H1 (cell line): Measurements from ENCODE around the gene GREM2. TPM values are rescaled to one million over a fixed set of nuclear protein-coding genes. Genes with fewer than 3 reads are reported as not detected.

ENCODE experiments used
- CTCF ChIA-PET: fragments of 300-600 bp; sonication (Branson Sonifier 250); formaldehyde crosslinking; loops from one replicate; lab custom pipeline; 2021; ENCODE audit not compliant: partially characterized antibody; lab: Charles Lee
- POLR2A ChIA-PET: fragments of 300-600 bp; sonication (Branson Sonifier 250); formaldehyde crosslinking; loops from one replicate; lab custom pipeline; 2021; ENCODE audit warnings: inconsistent platforms; ENCODE audit not compliant: partially characterized antibody; lab: Charles Lee
- DNase-seq, 2 experiments: peaks; one replicate each; pipeline versions ENCODE4 v3.0.0 to v3.0.0-alpha.2; 2010 to 2022; ENCODE audit warnings: low spot score in 2 of 2, low read depth in 1 of 2, mixed read lengths in 1 of 2
- FAIRE-seq: peaks from 2 replicates; lab custom pipeline; 2011; peaks lifted over from hg19 to GRCh38; lab: Jason Lieb, UNC
- H2AFZ ChIP-seq: 2 replicates; pipeline ENCODE4 v1.8.1; 2012; ENCODE audit warnings: low read length, inconsistent platforms
- H2AK5ac ChIP-seq: 2 replicates; pipeline ENCODE4 v1.6.1; 2013; ENCODE audit warnings: low read depth, low read length
- H2BK120ac ChIP-seq: replicated peaks from 2 replicates; pipeline ENCODE3; 2013; ENCODE audit warnings: low read depth, low read length, inconsistent platforms
- H2BK12ac ChIP-seq: 2 replicates; pipeline ENCODE4 v1.6.1; 2013; ENCODE audit warnings: low read depth, low read length
- H2BK15ac ChIP-seq: 2 replicates; pipeline ENCODE4 v1.6.1; 2013; ENCODE audit warnings: low read length
- H2BK20ac ChIP-seq: 2 replicates; pipeline ENCODE4 v1.6.1; 2013; ENCODE audit warnings: low read length
- H2BK5ac ChIP-seq: 2 replicates; pipeline ENCODE4 v1.6.1; 2013; ENCODE audit warnings: low read depth, low read length
- H3K14ac ChIP-seq: 2 replicates; pipeline ENCODE4 v1.6.1; 2013; ENCODE audit warnings: inconsistent platforms; ENCODE audit not compliant: insufficient read length
- H3K18ac ChIP-seq: 2 replicates; pipeline ENCODE4 v1.6.1; 2013; ENCODE audit warnings: low read length; ENCODE audit errors: extremely low read depth
- H3K23ac ChIP-seq: 2 replicates; pipeline ENCODE4 v1.6.1; 2013; ENCODE audit warnings: inconsistent platforms; ENCODE audit not compliant: insufficient read length
- H3K23me2 ChIP-seq: 2 replicates; pipeline ENCODE4 v1.6.1; 2013; ENCODE audit warnings: low read depth, low read length
- H3K27ac ChIP-seq: 2 replicates; pipeline ENCODE4 v1.6.1; 2011; ENCODE audit warnings: low read depth, low read length, inconsistent platforms
- H3K27me3 ChIP-seq, 4 experiments: replicated peaks in 1 of 4; 1 replicate in 1 of 4; 2 replicates in 3 of 4; pipeline versions ENCODE4 v1.6.1 to v1.8.1; 2011 to 2013; ENCODE audit warnings: low read length in 3 of 4, mild to moderate bottlenecking in 3 of 4, inconsistent platforms in 2 of 4, mixed read lengths in 2 of 4, moderate library complexity in 1 of 4; ENCODE audit not compliant: control insufficient read depth in 3 of 4, insufficient read depth in 3 of 4; ENCODE audit errors: extremely low read depth in 1 of 4
- H3K36me3 ChIP-seq, 4 experiments: 2 replicates each; pipeline versions ENCODE4 v1.6.1 to v1.8.1; 2011 to 2013; ENCODE audit warnings: mild to moderate bottlenecking in 4 of 4, low read length in 3 of 4, moderate library complexity in 2 of 4, control low read depth in 1 of 4, inconsistent platforms in 1 of 4; ENCODE audit not compliant: insufficient read depth in 4 of 4, control insufficient read depth in 2 of 4
- H3K4ac ChIP-seq: replicated peaks from 2 replicates; pipeline ENCODE3; 2013; ENCODE audit warnings: low read length, low read depth, mixed read lengths, inconsistent platforms; ENCODE audit not compliant: insufficient read length
- H3K4me1 ChIP-seq, 4 experiments: replicated peaks in 1 of 4; 1 replicate in 1 of 4; 2 replicates in 3 of 4; pipeline versions ENCODE4 v1.6.1 to v1.8.1; 2011 to 2013; ENCODE audit warnings: low read length in 3 of 4, inconsistent platforms in 2 of 4, mixed read lengths in 1 of 4; ENCODE audit not compliant: insufficient read depth in 4 of 4, control insufficient read depth in 3 of 4
- H3K4me2 ChIP-seq, 2 experiments: 2 replicates each; pipeline versions ENCODE4 v1.6.1 to v1.8.1; 2011 to 2013; ENCODE audit warnings: low read depth in 2 of 2, low read length in 2 of 2, control low read depth in 1 of 2, inconsistent platforms in 1 of 2, mild to moderate bottlenecking in 1 of 2; ENCODE audit not compliant: insufficient read depth in 1 of 2
- H3K4me3 ChIP-seq, 4 experiments: fragments of 200-600, 300-600 bp in 1 of 4; sonication (generic), shearing (Covaris generic), sonication (Bioruptor Twin) in 1 of 4; 2 replicates each; pipeline versions ENCODE4 v1.5.1 to v1.8.1; 2011 to 2016; ENCODE audit warnings: low read length in 4 of 4, low read depth in 3 of 4, control low read depth in 2 of 4, inconsistent platforms in 2 of 4, mild to moderate bottlenecking in 2 of 4, mixed read lengths in 1 of 4, moderate library complexity in 1 of 4; ENCODE audit not compliant: insufficient read depth in 2 of 4; ENCODE audit errors: extremely low read depth in 1 of 4
- H3K56ac ChIP-seq: replicated peaks from 2 replicates; pipeline ENCODE3; 2013; ENCODE audit warnings: low read depth, mild to moderate bottlenecking, mixed read lengths, low read length, inconsistent platforms; ENCODE audit not compliant: insufficient read length
- H3K79me1 ChIP-seq: 2 replicates; pipeline ENCODE4 v1.6.1; 2013; ENCODE audit warnings: low read depth, low read length, control low read depth
- H3K79me2 ChIP-seq, 2 experiments: 2 replicates each; pipeline versions ENCODE4 v1.6.1 to v1.8.1; 2012 to 2013; ENCODE audit warnings: low read length in 2 of 2, mild to moderate bottlenecking in 2 of 2, inconsistent platforms in 1 of 2; ENCODE audit not compliant: insufficient read depth in 2 of 2, control insufficient read depth in 1 of 2
- H3K9ac ChIP-seq, 4 experiments: replicated peaks in 1 of 4; 1 replicate in 1 of 4; 2 replicates in 3 of 4; pipeline versions ENCODE4 v1.6.1 to v1.8.1; 2011 to 2013; ENCODE audit warnings: low read depth in 3 of 4, low read length in 3 of 4, control low read depth in 2 of 4, mild to moderate bottlenecking in 2 of 4, moderate library complexity in 2 of 4, inconsistent platforms in 1 of 4; ENCODE audit errors: extremely low read depth in 1 of 4
- H3K9me3 ChIP-seq, 2 experiments: 2 replicates each; pipeline versions ENCODE4 v1.6.1 to v1.8.1; 2012 to 2013; ENCODE audit warnings: mild to moderate bottlenecking in 2 of 2, moderate library complexity in 2 of 2, control low read depth in 1 of 2, inconsistent platforms in 1 of 2, low read depth in 1 of 2, low read length in 1 of 2, mixed read lengths in 1 of 2; ENCODE audit not compliant: insufficient read depth in 2 of 2
- H4K20me1 ChIP-seq, 2 experiments: replicated peaks in 1 of 2; 2 replicates each; pipeline versions ENCODE3 to v1.8.1; 2011 to 2013; ENCODE audit warnings: inconsistent platforms in 2 of 2, low read length in 2 of 2, mild to moderate bottlenecking in 1 of 2; ENCODE audit not compliant: insufficient read depth in 2 of 2, control insufficient read depth in 1 of 2
- H4K5ac ChIP-seq: 2 replicates; pipeline ENCODE4 v1.6.1; 2013; ENCODE audit warnings: low read length, low read depth, mixed read lengths, inconsistent platforms; ENCODE audit not compliant: insufficient read length
- H4K8ac ChIP-seq: 2 replicates; pipeline ENCODE4 v1.8.0; 2013; ENCODE audit warnings: mild to moderate bottlenecking, moderate library complexity, low read length, inconsistent platforms; ENCODE audit not compliant: insufficient read depth; ENCODE audit errors: extremely low read depth
- H4K91ac ChIP-seq: replicated peaks from 2 replicates; pipeline ENCODE3; 2013; ENCODE audit warnings: low read length, mixed read lengths, inconsistent platforms; ENCODE audit not compliant: insufficient read length
- CTBP2 ChIP-seq: IDR thresholded peaks from 2 replicates; pipeline ENCODE4 v1.7.0; 2011; ENCODE audit warnings: borderline replicate concordance, mild to moderate bottlenecking, moderate library complexity, mixed read lengths, low read length; ENCODE audit not compliant: insufficient read depth, insufficient read length
- HDAC2 ChIP-seq, 2 experiments: fragments of 300-600 bp in 1 of 2; sonication (generic) in 1 of 2; IDR thresholded peaks; 2 replicates each; pipeline ENCODE4 v1.6.1; 2011 to 2012; ENCODE audit warnings: low read depth in 2 of 2, low read length in 2 of 2, mild to moderate bottlenecking in 2 of 2, moderate library complexity in 2 of 2, borderline replicate concordance in 1 of 2, inconsistent platforms in 1 of 2
- RFX5 ChIP-seq: IDR thresholded peaks from 2 replicates; pipeline ENCODE4 v1.6.1; 2011; ENCODE audit warnings: low read depth, low read length, improper control_type of control experiment, borderline replicate concordance
- SP1 ChIP-seq: IDR thresholded peaks from 2 replicates; pipeline ENCODE4 v1.6.1; 2011; ENCODE audit warnings: low read depth, low read length
- WGBS, 2 experiments: shearing (Covaris generic) in 1 of 2; methylation state at CpG; one replicate each; pipeline versions ENCODE4 v1.1.6 to v1.1.7; 2013 to 2015; ENCODE audit warnings: low lambda C conversion rate in 2 of 2, mixed read lengths in 2 of 2, inconsistent platforms in 1 of 2, low coverage in 1 of 2, missing lambda C conversion rate in 1 of 2; ENCODE audit not compliant: insufficient replicate concordance in 2 of 2, insufficient coverage in 1 of 2, insufficient read length in 1 of 2; ENCODE audit errors: extremely low coverage in 1 of 2, missing lambda C conversion rate in 1 of 2; 5-methylcytosine and 5-hydroxymethylcytosine counted together
- polyA plus RNA-seq, 7 experiments: library from polyadenylated mRNA; depleted of rRNA in 3 of 7; stranded (reverse) in 5 of 7; unstranded in 2 of 7; fragments of >200 nt in 5 of 7; fragments of 200-250 nt in 2 of 7; gene quantifications; 1 replicate in 5 of 7; 2 replicates in 1 of 7; 4 replicates in 1 of 7; pipeline versions ENCODE4 v1.2.1 to v1.2.3, GENCODE V29; 2011 to 2013; ENCODE audit warnings: missing spikeins in 2 of 7, mixed read lengths in 2 of 7
- total RNA-seq: library from RNA; stranded (reverse); fragmentation: NEBNext Ultra II Directional; extraction: Animal tissue kit (Norgen Biotek cat#: 25700); gene quantifications from 2 replicates; pipeline ENCODE4 v1.2.1, GENCODE V29; 2021
- TF ChIP-seq, protein P1 (sequence below): IDR thresholded peaks from 2 replicates; pipeline ENCODE4 v1.6.1; 2011; ENCODE audit warnings: low read length, improper control_type of control experiment

GREM2 gene
- total and polyA plus RNA-seq, 2 of the 8 experiments (the other 6 are each of a cell fraction or from before 2014, with no cell fraction given), result 0.05 TPM; not detected in 1

DNA sequence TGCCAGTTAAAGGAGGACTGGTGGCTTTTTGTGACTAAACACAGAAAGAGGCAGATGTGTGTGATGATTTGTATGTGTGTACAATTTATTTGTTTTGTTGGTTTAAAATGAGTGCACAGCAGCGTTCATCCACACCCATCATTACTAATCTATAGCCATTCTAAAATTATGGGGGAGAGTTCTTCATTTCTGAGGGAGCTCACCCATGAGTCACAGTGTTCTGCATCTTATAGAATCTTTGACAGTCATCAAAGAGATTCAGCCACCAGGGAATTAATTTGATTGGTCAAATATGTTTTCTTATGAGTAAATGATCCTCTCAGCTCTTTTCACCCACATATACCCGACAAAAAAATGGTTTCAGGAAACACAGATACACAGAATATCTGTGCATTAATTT, 147.9 kb downstream of the GREM2 start:
- no peaks in the 10 kb centered on the region for H3K36me3 ChIP-seq
- no peaks in the 10 kb centered on the region for H3K23me2 ChIP-seq
- H3K4me2 ChIP-seq, result no peak overlapping the region
- H3K27me3 ChIP-seq, result no peaks in the 10 kb centered on the region
- no peaks in the 10 kb centered on the region; a peak in 1 of 7 replicates for H3K4me1 ChIP-seq
- H4K91ac ChIP-seq, result no peak overlapping the region
- no peak overlapping the region for H2AFZ ChIP-seq
- H3K9ac ChIP-seq, result no peak overlapping the region
- no peak overlapping the region for H2BK120ac ChIP-seq
- no peak overlapping the region for H3K23ac ChIP-seq
- POLR2A ChIA-PET, result no interaction called here
- H3K18ac ChIP-seq, result no peak overlapping the region
- CTCF ChIA-PET, result interaction anchor here (0.9 to 2.5 kb wide), 5 partner anchors 9 to 139 kb away, joined by 3 to 10 read pairs (median 5); no protein-coding TSS in a partner anchor
- H2BK20ac ChIP-seq, result no peak overlapping the region
- no peak overlapping the region for H3K14ac ChIP-seq
- H3K9me3 ChIP-seq, result no peaks in the 10 kb centered on the region
- FAIRE-seq (no peak), DNase-seq (no peak)
- WGBS, 2 experiments, result 88% methylated on average over 2 of the region's 2 CpGs; no CpG with 5 or more reads in 1 of the 2 experiments
- no peak overlapping the region for H4K5ac ChIP-seq
- no peaks in the 10 kb centered on the region for H3K79me2 ChIP-seq
- H2AK5ac ChIP-seq, result no peak overlapping the region
- H3K56ac ChIP-seq, result no peak overlapping the region
- no peak overlapping the region for H4K8ac ChIP-seq
- H3K4ac ChIP-seq, result no peak overlapping the region
- no peaks in the 10 kb centered on the region for H3K79me1 ChIP-seq
- no peak overlapping the region for H2BK15ac ChIP-seq
- H3K4me3 ChIP-seq, result no peak overlapping the region
- H4K20me1 ChIP-seq, result no peaks in the 10 kb centered on the region
- TF ChIP-seq RFX5 (no peak), SP1 (no peak), CTBP2 (no peak), HDAC2 (IDR thresholded peaks at IDR 0.05; ENCODE audit: borderline replicate concordance in 1 of 2, low read depth in 2 of 2, low read length in 2 of 2) (no peak)
- TF ChIP-seq, protein P1, sequence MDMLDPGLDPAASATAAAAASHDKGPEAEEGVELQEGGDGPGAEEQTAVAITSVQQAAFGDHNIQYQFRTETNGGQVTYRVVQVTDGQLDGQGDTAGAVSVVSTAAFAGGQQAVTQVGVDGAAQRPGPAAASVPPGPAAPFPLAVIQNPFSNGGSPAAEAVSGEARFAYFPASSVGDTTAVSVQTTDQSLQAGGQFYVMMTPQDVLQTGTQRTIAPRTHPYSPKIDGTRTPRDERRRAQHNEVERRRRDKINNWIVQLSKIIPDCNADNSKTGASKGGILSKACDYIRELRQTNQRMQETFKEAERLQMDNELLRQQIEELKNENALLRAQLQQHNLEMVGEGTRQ, result no peak
- no peak overlapping the region for H2BK5ac ChIP-seq
- no peak overlapping the region for H3K27ac ChIP-seq
- no peak overlapping the region for H2BK12ac ChIP-seq
